HG02884 (cell line): ENCODE data around the gene LBH.
A peak's percentile ranks its signal among the peaks of the same experiment; 100 is the strongest.

ENCODE experiments used
- ATAC-seq: cut with Tn5 transposase; IDR thresholded peaks from one replicate; pipeline ENCODE4 v1.9.1; 2021; ENCODE audit warnings: mild to moderate bottlenecking, moderate library complexity; ENCODE audit not compliant: unreplicated experiment

LBH gene

DNA sequence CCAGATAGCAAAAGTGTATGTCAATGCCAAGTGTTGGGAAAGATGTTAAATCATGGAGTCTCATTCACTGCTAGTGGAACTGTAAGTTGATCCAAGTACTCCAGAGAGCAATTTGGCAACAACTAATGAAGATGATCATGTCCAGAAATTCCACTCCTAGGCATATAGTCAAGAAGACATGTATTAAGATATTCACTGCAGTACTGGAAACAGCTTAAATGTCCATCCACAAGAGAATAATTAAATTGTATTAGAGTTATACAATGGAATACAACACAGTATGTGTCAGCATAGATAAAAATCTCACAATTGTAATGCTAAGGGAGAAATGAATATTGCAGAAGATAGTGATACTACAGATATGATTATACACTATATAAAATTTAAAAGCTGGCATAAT is 15.2 kb upstream of the LBH start:
- no peak for ATAC-seq

DNA sequence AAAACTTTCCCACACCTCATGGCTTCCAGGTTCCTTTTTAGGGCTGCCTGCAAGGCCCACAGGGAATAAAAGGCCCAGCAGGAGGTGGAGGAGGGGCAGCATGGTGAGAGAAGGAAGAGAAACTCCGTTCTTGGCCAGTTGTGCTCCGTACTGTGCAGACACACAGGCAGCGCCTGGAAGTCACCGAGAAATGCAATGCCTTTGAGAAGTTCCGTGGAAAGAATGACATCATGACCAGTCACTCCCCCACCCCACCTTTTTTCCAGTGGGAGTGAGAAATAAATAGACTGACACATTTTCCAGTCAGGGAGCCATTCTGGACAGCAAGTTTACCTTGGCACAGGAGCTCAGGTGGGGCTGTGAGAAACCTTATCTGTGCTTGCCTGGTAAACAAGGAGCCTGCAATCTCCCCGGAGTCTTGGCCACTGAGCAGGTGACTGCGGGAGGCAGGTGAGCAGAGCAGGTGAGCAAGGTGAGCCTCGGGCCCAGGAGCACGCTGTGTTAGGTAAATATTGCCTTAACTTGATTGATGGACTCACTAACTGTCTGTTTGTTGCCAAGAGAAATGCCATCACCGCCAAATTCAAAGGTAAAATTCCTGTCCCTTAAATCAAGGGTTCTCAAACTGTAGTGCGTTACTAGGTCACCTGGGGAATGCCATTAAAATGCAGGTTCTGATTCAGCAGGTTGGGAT is 13.5 kb upstream of the LBH start:
- ATAC-seq = no peak

DNA sequence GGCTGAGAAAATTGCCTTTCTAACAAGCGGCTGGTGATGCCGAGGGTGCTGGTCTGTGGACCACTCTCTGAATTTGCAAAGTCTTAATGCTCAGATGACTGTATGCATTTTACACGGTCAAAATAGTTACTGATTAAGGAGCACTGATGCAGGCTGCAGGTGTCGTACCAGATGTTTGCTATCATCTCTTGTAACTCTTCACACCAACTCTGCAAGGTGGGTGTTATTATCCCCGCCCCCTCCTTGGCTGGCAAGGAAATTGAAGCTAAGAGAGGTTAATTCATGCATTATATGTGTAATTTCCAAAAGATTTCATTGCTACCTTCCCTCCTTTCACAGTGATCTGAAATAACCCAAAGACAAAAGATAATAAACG is 13.0 kb upstream of the LBH start:
- ATAC-seq = no peak

DNA sequence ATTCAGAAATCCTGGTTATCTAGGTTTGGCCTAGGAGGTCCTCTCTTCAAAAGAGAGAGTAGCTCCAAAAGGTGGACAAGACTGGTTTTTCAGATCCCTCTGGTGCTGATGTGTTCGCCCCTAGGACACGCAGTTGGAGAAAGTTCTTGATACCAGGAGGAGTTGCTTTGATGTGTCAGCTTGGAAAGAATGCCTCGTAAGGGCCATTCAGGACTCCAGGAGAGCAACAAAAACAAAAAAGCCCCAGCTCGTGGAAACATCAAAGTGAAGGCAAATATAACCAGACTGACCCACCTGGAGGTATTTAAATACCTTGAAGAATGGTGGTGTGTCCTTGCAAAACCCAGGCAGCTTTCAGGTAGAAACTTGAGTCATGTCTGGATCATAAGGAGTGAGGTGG is 12.5 kb upstream of the LBH start:
- no peak for ATAC-seq

DNA sequence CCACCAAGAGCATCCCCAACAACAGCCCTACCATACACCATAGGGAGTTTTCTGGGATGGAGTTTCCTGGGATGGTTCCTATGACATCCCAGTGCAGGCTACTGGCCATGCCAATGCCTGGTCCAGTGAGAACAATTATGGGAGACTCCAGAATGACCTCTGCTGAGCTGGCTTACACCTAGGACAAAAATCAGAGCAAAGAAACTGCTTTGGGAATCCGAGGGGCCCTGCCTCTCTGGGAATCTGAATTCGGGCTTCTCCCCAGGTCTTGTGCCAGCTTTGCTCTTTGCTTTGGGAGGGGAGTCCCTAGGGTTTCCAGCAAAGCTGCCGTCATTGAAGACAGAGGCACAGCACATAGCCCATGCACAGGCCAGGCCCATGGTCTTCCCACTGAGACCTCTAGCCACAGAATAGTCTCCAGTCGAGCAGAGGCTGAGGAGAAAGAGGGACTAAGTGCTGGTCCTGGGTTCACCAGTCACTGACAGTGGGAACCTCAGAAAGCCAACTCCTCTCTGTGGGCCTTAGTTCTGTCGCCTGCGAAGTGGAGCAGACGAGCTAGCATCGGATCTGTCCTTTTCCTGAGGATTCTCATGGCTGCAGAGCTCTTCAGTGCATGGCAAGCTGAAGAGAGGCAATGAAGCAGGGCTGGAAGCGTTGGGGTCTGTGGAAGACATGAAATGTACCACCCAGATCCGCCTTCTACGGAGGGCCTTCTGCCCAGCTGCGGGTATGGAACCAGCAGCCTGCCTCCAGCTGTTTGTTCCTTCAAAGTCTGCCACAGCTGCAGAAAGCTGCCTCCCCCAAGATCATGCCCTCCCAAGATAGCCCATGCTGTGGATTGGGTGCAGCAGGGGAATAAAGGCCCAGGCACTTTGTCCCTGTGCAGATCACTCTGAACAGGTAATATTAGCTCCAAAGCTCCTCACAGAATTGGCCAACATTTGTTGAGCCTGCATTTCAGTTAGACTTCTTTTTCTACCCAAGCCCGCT is 11.2 kb upstream of the LBH start:
- no peak for ATAC-seq

DNA sequence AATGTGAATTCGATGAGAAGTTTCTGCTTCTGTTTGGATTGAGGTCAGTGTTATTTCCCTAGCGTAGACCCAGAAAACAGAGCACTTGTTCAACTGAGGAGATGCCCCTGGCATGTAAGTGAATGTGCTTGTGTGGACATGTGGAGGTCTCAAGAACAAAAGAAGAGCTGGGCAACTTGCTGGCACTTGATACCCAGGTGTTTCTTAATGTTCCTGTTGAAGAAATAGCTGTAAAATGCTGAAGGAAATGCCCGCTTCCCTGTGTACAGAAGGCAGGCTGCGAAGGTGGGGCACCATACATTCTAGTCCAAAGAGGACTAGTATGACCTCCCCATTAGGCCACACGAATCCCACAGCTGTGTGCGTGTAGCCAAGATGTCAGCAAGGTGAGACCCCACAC is 9.8 kb upstream of the LBH start:
- no peak for ATAC-seq

DNA sequence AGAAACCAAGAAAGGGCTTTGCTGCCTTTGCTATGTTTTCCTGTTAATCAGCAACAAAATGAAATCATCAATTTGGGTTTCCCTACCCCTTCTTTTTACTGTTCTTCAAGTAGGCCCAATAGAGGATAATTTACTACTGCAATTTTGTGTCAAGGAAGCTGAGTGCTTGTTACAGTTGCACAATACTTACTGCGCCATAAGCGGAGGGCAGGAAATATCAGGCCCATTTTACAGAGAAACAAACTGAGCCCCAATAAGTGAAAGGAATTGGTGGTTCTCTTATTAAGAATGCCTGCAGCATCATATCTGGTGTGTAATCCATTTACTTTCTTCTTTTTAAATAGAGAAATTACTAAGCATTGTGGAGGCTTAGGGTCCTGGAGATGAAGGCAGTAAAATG is 9.3 kb upstream of the LBH start:
- ATAC-seq = no peak

DNA sequence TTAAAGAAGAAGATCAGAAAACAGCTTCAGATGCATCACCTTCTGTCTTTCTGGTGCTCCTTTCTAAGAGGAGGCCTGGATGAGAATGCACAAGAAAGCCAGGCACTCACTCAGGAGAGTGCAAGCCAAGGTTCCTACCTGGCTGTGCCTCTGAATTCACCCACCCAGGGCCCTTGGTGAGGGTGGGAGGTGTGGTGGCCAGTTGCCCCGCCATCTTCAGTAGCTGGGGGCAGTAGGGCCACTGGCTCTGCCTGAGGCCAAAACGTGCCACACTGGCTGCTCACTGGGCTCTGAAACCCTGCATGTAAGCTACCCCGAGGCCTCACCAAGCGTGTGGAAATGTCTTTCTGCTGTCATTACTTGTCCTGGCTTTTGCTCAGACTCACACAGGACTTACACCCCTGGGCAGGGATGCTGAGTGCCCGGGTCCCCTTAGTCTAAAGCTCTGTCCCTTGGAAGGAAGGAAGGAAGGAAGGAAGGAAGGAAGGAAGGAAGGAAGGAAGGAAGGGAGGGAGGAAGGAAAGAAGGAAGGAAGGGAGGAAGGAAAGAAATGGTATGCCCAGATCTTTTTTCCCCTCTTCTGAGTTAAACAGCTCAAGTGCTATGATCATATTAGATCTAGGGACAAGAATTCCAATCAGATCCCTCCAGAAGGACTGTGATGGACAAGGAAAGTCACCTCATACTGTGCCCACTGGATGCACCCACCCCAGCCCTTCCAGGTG is 8.5 kb upstream of the LBH start:
- no peak for ATAC-seq

DNA sequence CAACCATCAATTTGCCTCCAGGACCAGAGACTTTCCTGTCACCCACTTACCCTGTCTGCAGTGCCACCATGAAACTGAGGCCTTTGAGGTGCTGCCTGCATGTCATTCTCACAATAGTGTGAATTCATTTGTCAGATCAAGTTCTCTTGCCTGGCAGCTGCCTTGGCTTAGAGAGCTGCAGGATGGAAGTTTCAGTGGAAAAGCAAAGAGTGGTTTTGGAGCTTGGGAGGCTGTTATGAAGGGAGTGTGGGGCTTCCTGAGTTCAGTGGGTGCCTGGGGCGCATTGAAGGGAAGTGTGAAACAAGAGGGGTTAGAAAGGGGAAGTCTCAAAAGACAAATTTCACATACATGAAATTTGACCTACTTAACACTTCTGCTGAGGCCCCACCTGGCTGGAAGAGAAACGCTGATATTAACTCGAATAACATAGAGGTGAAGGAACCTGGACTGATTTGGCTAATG is 7.9 kb upstream of the LBH start:
- no peak for ATAC-seq

DNA sequence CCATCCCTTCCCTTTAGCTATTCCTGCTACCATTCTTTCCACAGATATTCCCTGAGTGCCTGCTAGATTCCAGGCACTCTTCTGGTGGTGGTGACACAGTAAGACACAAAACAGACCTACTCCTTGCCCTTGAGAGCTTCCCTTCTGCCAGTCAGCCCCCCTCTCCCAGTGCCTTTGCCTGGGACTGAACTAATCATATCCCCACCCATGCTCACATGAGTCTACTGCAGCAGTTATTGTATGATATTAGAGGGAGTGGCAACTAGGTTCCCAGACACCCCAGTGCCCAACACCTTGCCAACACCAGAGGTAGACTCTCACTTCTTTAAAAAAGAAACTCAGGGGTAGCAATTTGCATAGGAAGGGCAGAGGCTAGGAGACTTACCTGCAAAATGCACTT is 7.2 kb upstream of the LBH start:
- no peak for ATAC-seq

DNA sequence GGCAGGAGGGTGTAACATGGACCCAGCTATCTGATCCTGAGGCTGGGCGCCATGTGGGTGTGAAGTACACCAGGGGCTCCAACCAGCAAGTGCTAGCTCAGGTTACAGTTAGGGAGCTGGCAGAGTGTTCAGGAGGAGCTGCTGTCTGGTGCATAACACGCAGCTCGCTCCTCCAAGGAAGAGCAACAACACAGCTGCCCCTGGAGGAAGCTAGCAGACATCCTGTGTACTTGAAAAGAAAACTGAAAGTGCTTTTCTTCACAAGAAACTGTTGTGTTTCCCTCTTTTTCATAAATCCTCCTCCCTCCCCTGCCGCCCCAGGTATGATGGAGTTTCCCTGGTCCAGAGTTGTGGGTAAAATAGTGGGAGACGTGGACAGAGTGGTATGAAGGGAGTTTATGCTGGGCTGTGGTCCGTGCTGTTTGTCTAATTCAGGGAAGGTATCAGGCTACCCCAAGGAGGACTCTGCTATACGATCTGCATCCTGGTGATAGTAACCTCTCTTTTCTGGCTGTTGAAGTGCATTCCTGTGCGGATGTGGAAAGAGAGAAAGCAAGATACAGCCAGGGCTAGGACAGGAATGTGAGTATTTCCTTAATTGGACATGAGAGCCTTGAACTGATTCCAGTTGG is 6.1 kb upstream of the LBH start:
- peak; percentile 33 for ATAC-seq

DNA sequence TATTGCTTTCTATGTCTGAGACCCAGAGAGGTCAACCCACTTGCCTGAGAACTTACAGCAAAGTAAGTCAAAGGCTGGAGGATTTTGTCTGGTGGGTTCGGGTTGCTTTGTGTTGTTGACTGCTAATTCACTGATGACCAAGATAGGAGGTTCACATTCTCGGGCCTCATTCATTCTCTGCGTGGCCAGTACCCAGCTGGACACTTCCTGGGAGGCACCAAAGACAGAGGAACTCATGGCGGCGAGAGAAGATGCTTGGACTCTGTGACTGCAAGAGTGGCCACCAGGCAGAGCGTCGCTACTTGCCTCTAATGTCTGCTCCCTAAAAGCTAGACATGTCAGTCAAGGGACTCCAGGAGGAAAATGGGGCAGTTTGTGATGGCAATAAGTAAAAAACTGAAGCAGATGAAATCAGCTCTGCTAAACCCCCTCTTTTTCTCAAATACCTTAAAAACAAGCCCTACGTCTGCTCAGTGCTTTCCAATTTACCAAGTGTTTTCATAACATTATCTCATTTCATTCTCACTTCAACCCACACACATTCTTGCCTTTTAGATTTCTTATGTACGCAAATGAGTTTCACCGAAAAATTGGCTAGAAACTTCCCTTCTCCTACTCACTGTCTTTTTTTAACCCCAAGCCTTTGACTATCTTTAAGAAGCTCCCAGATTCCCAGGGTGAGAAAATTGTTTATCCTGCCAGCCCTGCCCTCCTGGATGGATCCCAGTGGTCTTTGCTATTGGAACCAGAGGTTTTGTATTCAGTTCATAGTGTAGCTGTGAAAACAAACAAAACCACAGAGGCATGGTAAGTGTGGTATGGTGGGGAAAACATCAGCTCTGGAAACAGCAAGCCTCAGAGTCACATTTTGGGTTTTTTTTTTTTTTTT is 4.9 kb upstream of the LBH start:
- peak; percentile 30 for ATAC-seq

DNA sequence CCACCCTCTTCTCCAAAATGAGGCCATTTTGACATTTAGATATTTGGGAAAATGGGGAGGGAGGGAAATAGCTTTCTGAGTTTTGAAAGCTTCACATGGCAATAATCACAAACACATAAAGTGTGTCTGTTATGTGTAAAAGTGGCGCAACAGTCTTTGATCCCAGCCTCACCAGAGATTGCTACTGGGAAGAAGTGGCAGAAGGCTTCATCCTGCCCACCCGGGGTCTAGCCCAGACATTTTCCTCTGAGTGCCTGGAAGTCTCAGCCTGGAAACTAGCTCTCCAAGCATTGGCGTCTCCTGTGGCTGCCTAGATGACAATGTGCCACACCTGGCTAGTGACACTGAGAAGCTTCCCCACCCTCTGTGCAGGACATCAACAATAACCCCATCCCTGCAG is 1.7 kb upstream of the LBH start:
- no peak for ATAC-seq

DNA sequence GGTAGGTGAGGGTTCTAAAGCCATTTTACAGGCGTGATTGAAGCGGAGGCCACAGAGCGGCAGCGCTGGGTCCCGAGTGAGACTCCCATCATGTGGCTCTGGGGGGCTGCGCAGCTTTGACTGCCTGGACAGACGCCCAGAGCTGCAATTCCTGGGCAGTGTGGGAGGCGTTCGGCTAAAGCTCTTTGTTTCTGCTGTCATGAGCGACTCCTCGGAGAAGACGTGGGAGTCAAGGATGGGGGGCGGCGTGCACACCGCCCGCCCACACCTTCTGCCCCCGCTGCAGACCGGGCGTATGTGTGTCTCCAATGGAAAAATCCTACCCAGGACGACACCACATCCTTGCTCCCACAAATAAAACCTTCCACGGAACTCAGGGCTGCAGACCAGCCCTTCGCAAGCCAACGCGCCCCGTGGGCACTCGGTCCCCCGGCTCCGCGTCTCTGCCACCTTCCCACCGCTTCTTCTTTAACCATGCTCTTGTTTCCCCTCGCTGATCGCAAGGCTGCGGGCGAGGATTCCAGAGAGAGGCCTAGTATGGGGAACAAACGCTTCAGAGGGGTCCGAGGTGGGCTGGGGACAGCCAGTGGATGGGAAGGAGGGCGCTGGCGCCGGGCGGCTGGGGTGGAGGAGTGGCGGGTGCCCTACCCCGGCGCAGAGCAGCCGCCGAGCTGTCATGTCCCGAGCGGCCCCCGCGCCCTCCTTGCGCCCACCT is 680 bp upstream of the LBH start:
- no peak for ATAC-seq

DNA sequence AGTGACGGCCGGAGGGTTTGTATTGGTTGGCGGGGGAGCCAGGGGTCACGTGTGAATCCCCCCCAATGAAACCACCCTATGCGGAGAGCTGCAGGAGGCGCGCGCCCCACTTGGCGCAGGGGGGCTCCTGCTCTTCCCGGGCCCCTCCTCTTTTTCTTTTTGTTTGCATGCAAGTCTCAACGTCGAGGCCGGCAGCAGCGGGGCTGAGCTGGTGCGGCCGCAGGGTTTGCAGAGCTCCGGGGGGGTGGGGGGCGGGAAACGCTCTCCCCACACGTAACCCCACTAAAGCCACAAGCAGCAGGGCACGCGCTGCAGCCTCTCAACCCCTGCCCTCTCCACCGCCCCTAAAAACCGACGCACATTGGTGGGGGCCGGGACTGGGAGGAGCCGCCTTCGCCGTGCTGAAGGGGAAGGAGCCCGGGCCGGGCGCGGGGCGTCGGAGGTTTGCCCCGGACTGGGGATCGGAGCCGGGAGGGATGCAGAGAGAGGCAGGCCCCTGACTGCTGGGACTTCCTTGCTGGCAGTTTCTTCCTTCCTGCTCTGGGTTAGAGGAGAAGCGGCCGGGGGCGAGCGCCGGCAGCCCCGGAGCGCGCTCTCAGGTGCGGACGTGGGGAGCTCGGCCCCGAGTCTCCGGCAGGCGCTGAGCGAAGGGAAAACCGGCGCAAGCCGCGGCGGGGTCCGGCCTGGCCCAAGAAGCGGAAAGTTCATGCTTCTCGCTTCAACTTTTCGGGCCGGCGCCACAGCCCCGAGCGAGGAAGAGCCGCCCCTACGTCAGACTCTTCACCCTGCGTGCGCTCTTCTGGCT is 864 bp downstream of the LBH start:
- no peak for ATAC-seq

DNA sequence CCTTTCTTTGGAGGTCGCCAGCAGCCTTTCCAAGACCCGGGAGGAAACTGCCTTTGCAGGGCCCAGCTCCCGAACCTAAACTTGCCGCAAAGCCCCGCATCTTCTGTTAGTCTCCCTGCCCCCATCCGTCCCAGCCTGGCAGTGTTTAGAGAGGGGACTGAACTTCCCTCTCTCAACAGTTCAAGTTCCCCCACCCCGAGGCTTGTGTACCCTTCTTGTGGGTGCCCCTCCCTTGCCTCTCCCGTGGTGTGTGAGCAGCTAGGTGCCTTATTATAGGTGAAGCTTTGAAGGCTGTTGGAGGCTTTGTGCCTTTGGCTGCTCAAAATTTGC is 1.4 kb downstream of the LBH start:
- ATAC-seq = no peak

DNA sequence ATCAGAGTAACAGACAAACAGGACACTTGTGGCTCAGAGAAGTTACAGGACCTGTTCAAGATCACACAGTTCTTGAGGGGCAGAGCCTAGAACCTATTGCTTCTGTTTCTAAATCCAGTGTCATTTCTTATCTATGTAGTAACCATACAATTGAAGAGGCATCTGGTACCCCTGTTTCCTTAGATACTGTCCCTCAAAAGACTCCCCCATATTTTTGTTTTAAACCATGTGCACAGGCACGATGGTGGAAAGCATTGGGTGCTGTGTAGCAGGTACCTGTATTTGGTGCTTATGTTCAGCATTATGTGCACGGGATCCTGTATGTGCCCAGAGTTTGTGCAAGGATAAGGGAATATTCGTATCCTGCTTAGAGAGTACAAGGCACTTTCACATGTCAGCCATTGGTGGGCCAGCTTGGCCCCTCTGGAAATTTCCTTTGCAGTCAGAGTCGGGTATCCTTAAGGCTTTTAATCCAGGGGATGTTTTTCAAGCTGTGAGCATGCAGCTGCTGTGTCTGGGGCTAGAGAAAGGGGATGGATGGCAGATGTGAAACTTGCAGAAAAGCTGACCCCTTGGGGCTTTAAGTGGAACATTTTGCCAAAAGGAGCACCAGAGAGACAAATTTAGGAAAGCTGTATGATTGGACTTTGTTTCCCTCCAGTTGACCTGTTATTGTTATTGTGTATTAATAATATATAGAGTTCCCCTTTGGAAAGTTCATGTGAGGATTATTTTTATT is 2.1 kb downstream of the LBH start:
- ATAC-seq = no peak
